PC-9 (cell line): Measurements from ENCODE around the gene TMEM214. TPM values are rescaled to one million over a fixed set of nuclear protein-coding genes. Genes with fewer than 3 reads are reported as not detected.

Experiments used
- BruUV-seq: library from RNA; stranded (reverse); fragments of 400-500 nt; replicated peaks from 2 replicates; lab custom pipeline; 2021; lab: Mats Ljungman, UMichigan
- CTCF ChIA-PET: fragments of 300-600 bp; sonication (Branson Sonifier 250); formaldehyde crosslinking; loops from one replicate; lab custom pipeline; 2022; ENCODE audit warnings: antibody characterized with exemption; lab: Charles Lee
- POLR2A ChIA-PET: fragments of 300-600 bp; sonication (Branson Sonifier 250); formaldehyde crosslinking; loops from one replicate; lab custom pipeline; 2022; ENCODE audit warnings: antibody characterized with exemption; ENCODE audit not compliant: unreplicated experiment; lab: Charles Lee
- DNase-seq, 2 experiments: peaks; one replicate each; pipeline versions ENCODE4 v3.0.0 to v3.0.0-alpha.2; 2015 to 2022; ENCODE audit warnings: mixed read lengths in 1 of 2
- H2AFZ ChIP-seq: fragments of 200-600 bp; sonication (generic); 2 replicates; pipeline ENCODE4 v1.8.1; 2017; ENCODE audit warnings: antibody characterized with exemption
- H3F3A ChIP-seq: fragments of 200-600 bp; sonication (generic); 2 replicates; pipeline ENCODE4 v1.8.1; 2017; ENCODE audit warnings: antibody characterized with exemption, mild to moderate bottlenecking, low read depth; ENCODE audit not compliant: insufficient read depth
- H3K27ac ChIP-seq: fragments of 200-600 bp; sonication (generic); 2 replicates; pipeline ENCODE4 v1.6.1; 2016; ENCODE audit warnings: mixed run types
- H3K27me3 ChIP-seq: fragments of 200-600 bp; sonication (generic); 2 replicates; pipeline ENCODE4 v1.6.1; 2016; ENCODE audit warnings: low read depth, mixed run types; ENCODE audit not compliant: insufficient read depth
- H3K36me3 ChIP-seq: fragments of 200-600 bp; sonication (generic); 2 replicates; pipeline ENCODE4 v1.6.1; 2016; ENCODE audit warnings: low read depth, mixed run types
- H3K4me1 ChIP-seq: fragments of 200-600 bp; sonication (generic); replicated peaks from 2 replicates; pipeline ENCODE4 v1.6.1; 2016; ENCODE audit warnings: mixed run types; ENCODE audit not compliant: insufficient read depth
- H3K4me2 ChIP-seq: fragments of 200-600 bp; sonication (generic); 2 replicates; pipeline ENCODE4 v1.6.1; 2017; ENCODE audit warnings: mixed run types
- H3K4me3 ChIP-seq: fragments of 200-600 bp; sonication (generic); 2 replicates; pipeline ENCODE4 v1.6.1; 2016; ENCODE audit warnings: mixed run types
- H3K79me2 ChIP-seq: fragments of 200-600 bp; sonication (generic); 2 replicates; pipeline ENCODE4 v1.6.1; 2017; ENCODE audit warnings: low read depth, mixed run types
- H3K9me2 ChIP-seq: fragments of 200-600 bp; sonication (generic); 2 replicates; pipeline ENCODE4 v1.8.1; 2017; ENCODE audit warnings: mild to moderate bottlenecking; ENCODE audit not compliant: insufficient read depth
- H3K9me3 ChIP-seq: fragments of 200-600 bp; sonication (generic); 2 replicates; pipeline ENCODE4 v1.8.1; 2016; ENCODE audit warnings: low read depth; ENCODE audit not compliant: insufficient read depth
- H4K20me1 ChIP-seq: fragments of 200-600 bp; sonication (generic); 2 replicates; pipeline ENCODE4 v1.8.1; 2017; ENCODE audit not compliant: insufficient read depth
- EZH2 ChIP-seq: fragments of 200-600 bp; sonication (generic); IDR thresholded peaks from 2 replicates; pipeline ENCODE4 v1.8.0; 2017; ENCODE audit warnings: antibody characterized with exemption, low read depth
- intact Hi-C: fragments of 100-400 bp; cut with micrococcal nuclease; formaldehyde crosslinking; loops from one replicate; pipeline ENCODE4 v1.10.0; 2022; ENCODE audit not compliant: unreplicated experiment
- total RNA-seq: library from RNA; stranded (reverse); gene quantifications from 2 replicates; pipeline ENCODE4 v1.2.3, GENCODE V29; 2021
- TF ChIP-seq, protein P1 (sequence below): fragments of 200-600 bp; sonication (generic); conservative IDR thresholded peaks from 2 replicates; pipeline ENCODE4 v1.6.1; 2017; ENCODE audit warnings: mixed run types, antibody characterized with exemption, mild to moderate bottlenecking, moderate library complexity

The TMEM214 gene
- total RNA-seq, 1 experiment from 2014 or later, result 65.6 TPM

DNA sequence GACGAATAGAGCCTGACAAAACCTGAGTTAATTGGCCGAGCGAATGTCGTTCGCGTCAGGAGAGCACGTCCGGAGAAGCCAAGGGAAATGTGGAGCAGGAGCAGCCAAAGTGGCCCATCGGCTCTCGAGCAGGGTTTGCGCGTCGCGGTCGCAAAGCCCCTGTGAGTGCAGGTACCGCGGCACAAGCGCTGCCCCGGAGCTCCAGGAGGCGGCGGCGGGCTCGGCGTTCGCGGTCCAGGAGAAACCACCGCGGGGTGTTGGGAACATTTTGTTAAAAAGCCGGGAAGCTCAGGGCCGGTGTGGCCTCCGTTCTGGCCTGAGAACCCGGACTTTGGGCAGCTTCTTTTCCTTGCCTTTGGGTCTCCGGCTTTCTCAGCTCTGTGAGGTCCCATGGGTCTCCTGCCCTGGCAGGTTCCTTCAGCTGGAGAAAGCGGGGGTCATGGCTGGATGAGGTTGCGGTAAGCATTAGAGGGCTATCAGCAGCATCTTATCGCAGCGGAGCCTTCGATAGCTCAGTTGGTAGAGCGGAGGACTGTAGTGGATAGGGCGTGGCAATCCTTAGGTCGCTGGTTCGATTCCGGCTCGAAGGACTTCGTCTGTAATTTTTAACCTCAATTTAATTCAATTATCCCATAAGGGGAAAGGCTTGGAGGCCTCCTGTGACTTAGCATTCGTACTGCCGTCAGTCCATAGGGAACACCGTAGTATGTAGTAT is 17.7 kb downstream of the TMEM214 start:
- no peaks in the 10 kb centered on the region for H3K9me2 ChIP-seq
- no peaks in the 10 kb centered on the region for H3K79me2 ChIP-seq
- H2AFZ ChIP-seq, result peak overlapping the region; percentile 86
- peak; percentile 93 to 95 for DNase-seq
- peaks cover 8% of the 10 kb centered on the region for H3K36me3 ChIP-seq
- H3K4me1 ChIP-seq, result peaks cover 14% of the 10 kb centered on the region
- BruUV-seq, result no TSS peak
- peak overlapping the region; percentile 70 for H3K27ac ChIP-seq
- CTCF ChIA-PET, result interaction anchor here (0.9 kb wide), 1 partner anchor 89 kb away, joined by 5 read pairs; no protein-coding TSS in a partner anchor
- no peaks in the 10 kb centered on the region for H3K9me3 ChIP-seq
- intact Hi-C loops, result loop anchor here (1.0 kb wide), 2 partner anchors 17 to 89 kb away; no protein-coding TSS in a partner anchor
- peaks cover 22% of the 10 kb centered on the region for H3F3A ChIP-seq
- peak overlapping the region; percentile 98 for H3K4me3 ChIP-seq
- H4K20me1 ChIP-seq, result no peaks in the 10 kb centered on the region
- no peaks in the 10 kb centered on the region for H3K27me3 ChIP-seq
- TF ChIP-seq EZH2, result no peak
- TF ChIP-seq, protein P1, sequence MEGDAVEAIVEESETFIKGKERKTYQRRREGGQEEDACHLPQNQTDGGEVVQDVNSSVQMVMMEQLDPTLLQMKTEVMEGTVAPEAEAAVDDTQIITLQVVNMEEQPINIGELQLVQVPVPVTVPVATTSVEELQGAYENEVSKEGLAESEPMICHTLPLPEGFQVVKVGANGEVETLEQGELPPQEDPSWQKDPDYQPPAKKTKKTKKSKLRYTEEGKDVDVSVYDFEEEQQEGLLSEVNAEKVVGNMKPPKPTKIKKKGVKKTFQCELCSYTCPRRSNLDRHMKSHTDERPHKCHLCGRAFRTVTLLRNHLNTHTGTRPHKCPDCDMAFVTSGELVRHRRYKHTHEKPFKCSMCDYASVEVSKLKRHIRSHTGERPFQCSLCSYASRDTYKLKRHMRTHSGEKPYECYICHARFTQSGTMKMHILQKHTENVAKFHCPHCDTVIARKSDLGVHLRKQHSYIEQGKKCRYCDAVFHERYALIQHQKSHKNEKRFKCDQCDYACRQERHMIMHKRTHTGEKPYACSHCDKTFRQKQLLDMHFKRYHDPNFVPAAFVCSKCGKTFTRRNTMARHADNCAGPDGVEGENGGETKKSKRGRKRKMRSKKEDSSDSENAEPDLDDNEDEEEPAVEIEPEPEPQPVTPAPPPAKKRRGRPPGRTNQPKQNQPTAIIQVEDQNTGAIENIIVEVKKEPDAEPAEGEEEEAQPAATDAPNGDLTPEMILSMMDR, result peak; percentile 28; the same call in 1 of the 2 replicates
- H3K4me2 ChIP-seq, result peak overlapping the region; percentile 80
- POLR2A ChIA-PET, result interaction anchor here (0.5 to 0.8 kb wide), 4 partner anchors 37 to 488 kb away, joined by 3 to 7 read pairs (median 4); no protein-coding TSS in a partner anchor

DNA sequence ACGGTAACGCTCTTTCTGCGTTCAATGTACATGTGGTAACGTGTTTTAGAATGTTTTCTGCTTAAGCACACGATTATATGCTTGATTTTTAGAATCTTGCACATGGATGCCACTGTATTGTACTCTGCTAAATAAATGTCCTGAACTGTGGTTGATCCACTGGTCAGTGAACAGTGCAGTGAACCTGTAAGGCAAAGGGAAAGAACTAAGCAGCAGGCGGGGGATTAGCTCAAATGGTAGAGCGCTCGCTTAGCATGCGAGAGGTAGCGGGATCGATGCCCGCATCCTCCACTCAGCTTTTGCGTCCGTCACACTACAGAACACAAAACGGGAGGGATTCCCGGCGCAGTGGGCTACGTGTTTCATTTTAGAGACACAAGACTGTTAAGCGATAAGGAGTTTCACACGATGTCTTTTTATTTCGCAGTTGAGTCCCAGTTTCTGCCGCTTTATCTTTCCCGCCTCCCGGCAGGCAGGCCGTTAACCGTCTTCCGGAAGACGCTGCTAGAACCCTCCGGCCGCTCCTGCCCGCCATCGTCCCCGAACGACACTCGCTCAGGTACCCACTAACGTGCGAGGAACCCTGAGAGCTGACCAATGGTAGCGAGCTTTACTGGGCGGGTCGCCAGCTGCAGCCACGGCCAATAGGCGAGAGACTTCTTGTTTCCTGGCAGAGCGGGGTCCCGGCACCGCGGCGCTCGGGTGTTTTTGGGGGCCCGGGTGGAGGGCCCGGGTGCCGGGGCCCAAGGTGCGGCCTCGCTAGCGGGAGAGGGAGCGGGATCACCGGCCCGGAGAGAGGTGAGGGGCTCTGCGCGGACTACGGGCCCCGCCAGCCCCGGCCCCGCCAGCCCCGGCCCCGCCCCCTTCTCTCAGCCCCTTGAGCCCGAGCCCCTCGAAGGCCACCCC is 18.5 kb downstream of the TMEM214 start, which contains the start of gene AGBL5:
TSS of gene AGBL5 (plus strand) at position 673 of the 906 bp plus-strand sequence. CDS start 1,291 bp downstream, outside the sequence.
- BruUV-seq, result no TSS peak
- H3K27me3 ChIP-seq, result no peaks in the 10 kb centered on the region

DNA sequence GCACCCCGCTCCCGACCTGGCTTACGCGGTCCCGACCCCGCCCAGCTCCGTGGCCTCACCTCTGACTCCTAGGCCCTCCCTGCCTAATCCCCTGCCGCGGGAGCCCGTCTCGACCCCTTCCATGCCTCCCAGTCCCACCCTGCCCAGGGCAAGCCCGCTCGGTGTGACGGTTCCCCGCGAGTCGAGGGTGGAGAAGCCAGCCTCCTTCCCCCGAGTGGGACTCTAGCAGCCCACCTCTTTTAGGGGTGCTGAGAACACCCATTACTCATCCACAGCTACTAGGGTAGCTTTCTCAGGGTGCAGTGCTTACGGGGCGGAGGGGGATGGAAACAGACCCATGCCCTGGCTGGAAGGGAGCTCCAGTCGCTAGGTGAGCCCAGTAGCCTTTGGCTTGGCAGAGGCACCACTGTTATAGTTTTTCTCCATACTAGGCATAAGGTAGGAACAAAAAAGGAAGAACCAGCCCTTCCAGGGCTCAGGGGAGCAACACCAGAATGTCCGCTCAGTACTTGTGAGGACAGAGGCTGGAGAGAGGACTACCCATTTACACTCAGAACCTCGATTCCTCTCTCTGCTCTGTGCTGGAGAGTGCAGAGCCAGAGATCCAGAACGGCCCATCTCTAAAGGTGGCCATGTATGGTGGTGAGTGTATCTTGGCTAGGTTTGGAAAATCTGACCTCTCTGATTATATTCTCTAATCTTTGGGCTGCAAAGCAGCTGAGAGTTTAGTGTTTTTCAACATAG is 19.3 kb downstream of the TMEM214 start:
- Histone ChIP-seq H3K27ac (peak overlapping the region; percentile 70; the same call in 1 of the 2 replicates), H3K4me3 (peak overlapping the region; percentile 98)
- CTCF ChIA-PET, result interaction anchor here (1.0 kb wide), 1 partner anchor 90 kb away, joined by 5 read pairs; no protein-coding TSS in a partner anchor

More for the DNA sequence above, 18.5 kb downstream of the TMEM214 start, which contains the start of gene AGBL5:
- H3K4me3 ChIP-seq, result peak within 1 kb of the TSS; percentile 98
- no peaks in the 10 kb centered on the region for H4K20me1 ChIP-seq
- H3K36me3 ChIP-seq, result peaks cover 15% of the 10 kb centered on the region
- H3K9me2 ChIP-seq, result no peaks in the 10 kb centered on the region
- peak within 1 kb of the TSS; percentile 80 for H3K4me2 ChIP-seq
- no peaks in the 10 kb centered on the region for H3K9me3 ChIP-seq
- DNase-seq, result peak; percentile 86 to 95
- no peaks in the 10 kb centered on the region for H3K79me2 ChIP-seq
- peak within 1 kb of the TSS; percentile 70 for H3K27ac ChIP-seq
- ChIA-PET POLR2A (interaction anchor here (0.6 to 1.0 kb wide), 5 partner anchors 9 to 1225 kb away, joined by 3 to 5 read pairs (median 3); no protein-coding TSS in a partner anchor), CTCF (interaction anchor here (0.9 to 1.0 kb wide), 2 partner anchors 89 to 90 kb away, joined by 5 read pairs; no protein-coding TSS in a partner anchor)
- H3K4me1 ChIP-seq, result peaks cover 14% of the 10 kb centered on the region
- peak within 1 kb of the TSS; percentile 91 for H2AFZ ChIP-seq
- TF ChIP-seq EZH2, result no peak
- intact Hi-C loops, result loop anchor here (1.0 kb wide), 4 partner anchors 18 to 90 kb away; partner anchors contain the start of gene KHK
- peaks cover 22% of the 10 kb centered on the region for H3F3A ChIP-seq

More for the DNA sequence above, 19.3 kb downstream of the TMEM214 start:
- BruUV-seq, result no TSS peak
- TF ChIP-seq, protein P1, result no peak
- no peak for TF ChIP-seq EZH2
- H3K27me3 ChIP-seq, result no peaks in the 10 kb centered on the region
- H2AFZ ChIP-seq, result peak overlapping the region; percentile 91
- H3K4me2 ChIP-seq, result peak overlapping the region; percentile 80
- POLR2A ChIA-PET, result interaction anchor here (0.6 to 1.0 kb wide), 4 partner anchors 31 to 1224 kb away, joined by 3 to 5 read pairs (median 3); no protein-coding TSS in a partner anchor
- peaks cover 15% of the 10 kb centered on the region for H3K36me3 ChIP-seq
- H3K9me3 ChIP-seq, result no peaks in the 10 kb centered on the region
- H3K4me1 ChIP-seq, result peaks cover 14% of the 10 kb centered on the region
- no peaks in the 10 kb centered on the region for H3K79me2 ChIP-seq
- H3F3A ChIP-seq, result peaks cover 22% of the 10 kb centered on the region
- no peaks in the 10 kb centered on the region for H4K20me1 ChIP-seq
- DNase-seq, result no peak
- intact Hi-C loops, result loop anchor here (1.0 kb wide), 2 partner anchors 31 to 34 kb away; partner anchors contain the start of gene KHK
- no peaks in the 10 kb centered on the region for H3K9me2 ChIP-seq
